Measurements from ENCODE around the gene SLC7A1.

Gene SLC7A1

GRCh38 chr13:29529754-29530153 is 65.7 kb downstream of the SLC7A1 start:
- WGBS, 2 donors (ENCODE audit: extremely low coverage in 2 of 2, insufficient read length in 2 of 2, insufficient replicate concordance in 1 of 2): no CpG with 5 or more reads among the region's 5 CpGs
- Histone ChIP-seq H3K27ac (replicated peaks; ENCODE audit: low read length) (no peak overlapping the region), H2BK120ac (ENCODE audit: low read depth, low read length) (no peak overlapping the region), H3K9me3 (replicated peaks in 1 of 2; ENCODE audit: control insufficient read depth in 2 of 2, insufficient read depth in 1 of 2, low read depth in 1 of 2, low read length in 2 of 2) (no peaks in the 10 kb centered on the region), H2BK12ac (ENCODE audit: low read length) (no peak overlapping the region), H3K36me3 (replicated peaks in 1 of 2; ENCODE audit: control insufficient read depth in 2 of 2, insufficient read depth in 2 of 2, low read length in 2 of 2) (peaks cover 16 to 82% of the 10 kb centered on the region in 2 donors), H3K4me2 (ENCODE audit: insufficient read depth, low read length, poor library complexity, severe bottlenecking) (no peak overlapping the region), H2BK15ac (ENCODE audit: low read length) (no peak overlapping the region), H3K27me3 (ENCODE audit: control insufficient read depth in 3 of 3, insufficient read depth in 3 of 3, low read depth in 1 of 3, low read length in 3 of 3) (no peaks in the 10 kb centered on the region), H3K23ac (ENCODE audit: low read depth, low read length, poor library complexity) (no peak overlapping the region), H2BK5ac (ENCODE audit: low read length) (no peak overlapping the region), H3K4me3 (ENCODE audit: low read length in 2 of 2) (no peak overlapping the region), H3K4ac (ENCODE audit: low read length) (no peak overlapping the region), H3K14ac (ENCODE audit: low read length) (no peak overlapping the region), H3K79me1 (ENCODE audit: low read depth, low read length) (peaks cover 3% of the 10 kb centered on the region), H3K4me1 (ENCODE audit: control insufficient read depth in 2 of 2, insufficient read depth in 1 of 2, low read depth in 1 of 2, low read length in 2 of 2) (peaks cover 0 to 3% of the 10 kb centered on the region in 2 donors), H2AFZ (ENCODE audit: low read length) (no peak overlapping the region), H4K91ac (ENCODE audit: low read depth, low read length, poor library complexity) (no peak overlapping the region), H4K8ac (ENCODE audit: low read depth, low read length) (no peak overlapping the region), H3K18ac (ENCODE audit: low read length) (no peak overlapping the region), H3K9ac (ENCODE audit: low read depth, low read length, poor library complexity) (no peak overlapping the region), H2AK5ac (ENCODE audit: low read depth, low read length) (no peak overlapping the region)
- DNase-seq (ENCODE audit: low spot score): no peak

- no peak overlapping the region for H3K9ac ChIP-seq (ENCODE audit: low read depth, low read length, poor library complexity)
- no CpG with 5 or more reads among the region's 5 CpGs for WGBS, 2 donors (ENCODE audit: extremely low coverage in 2 of 2, insufficient read length in 2 of 2, insufficient replicate concordance in 1 of 2)
- H4K91ac ChIP-seq (ENCODE audit: low read depth, low read length, poor library complexity): no peak overlapping the region
- no peak overlapping the region for H3K18ac ChIP-seq (ENCODE audit: low read length)
- no peaks in the 10 kb centered on the region for H3K79me1 ChIP-seq (ENCODE audit: low read depth, low read length)
- no peaks in the 10 kb centered on the region for H3K9me3 ChIP-seq (replicated peaks in 1 of 2; ENCODE audit: control insufficient read depth in 2 of 2, insufficient read depth in 1 of 2, low read depth in 1 of 2, low read length in 2 of 2)
- H3K4me2 ChIP-seq (ENCODE audit: insufficient read depth, low read length, poor library complexity, severe bottlenecking): no peak overlapping the region
- no peak overlapping the region for H2BK5ac ChIP-seq (ENCODE audit: low read length)
- H3K4me1 ChIP-seq (ENCODE audit: control insufficient read depth in 2 of 2, insufficient read depth in 1 of 2, low read depth in 1 of 2, low read length in 2 of 2): peaks cover 0 to 3% of the 10 kb centered on the region in 2 donors
- no peaks in the 10 kb centered on the region for H3K27me3 ChIP-seq (ENCODE audit: control insufficient read depth in 3 of 3, insufficient read depth in 3 of 3, low read depth in 1 of 3, low read length in 3 of 3)
- no peak overlapping the region for H2BK120ac ChIP-seq (ENCODE audit: low read depth, low read length)
- H3K23ac ChIP-seq (ENCODE audit: low read depth, low read length, poor library complexity): no peak overlapping the region
- no peak overlapping the region for H2AFZ ChIP-seq (ENCODE audit: low read length)
- no peak overlapping the region for H3K4ac ChIP-seq (ENCODE audit: low read length)
- no peak overlapping the region for H2BK12ac ChIP-seq (ENCODE audit: low read length)
- DNase-seq (ENCODE audit: low spot score): no peak
- H3K4me3 ChIP-seq (ENCODE audit: low read length in 2 of 2): no peak overlapping the region
- no peak overlapping the region for H2BK15ac ChIP-seq (ENCODE audit: low read length)
- no peak overlapping the region for H3K14ac ChIP-seq (ENCODE audit: low read length)
- H4K8ac ChIP-seq (ENCODE audit: low read depth, low read length): no peak overlapping the region
- no peak overlapping the region for H3K27ac ChIP-seq (replicated peaks; ENCODE audit: low read length)
- no peak overlapping the region for H2AK5ac ChIP-seq (ENCODE audit: low read depth, low read length)
- H3K36me3 ChIP-seq (replicated peaks in 1 of 2; ENCODE audit: control insufficient read depth in 2 of 2, insufficient read depth in 2 of 2, low read length in 2 of 2): peaks cover 24 to 83% of the 10 kb centered on the region in 2 donors
These were observed 67.6 kb downstream of the SLC7A1 start for GRCh38 chr13:29527916-29528315.

- Histone ChIP-seq H3K23ac (ENCODE audit: low read depth, low read length, poor library complexity) (no peak overlapping the region), H2BK120ac (ENCODE audit: low read depth, low read length) (no peak overlapping the region), H3K36me3 (replicated peaks in 1 of 2; ENCODE audit: control insufficient read depth in 2 of 2, insufficient read depth in 2 of 2, low read length in 2 of 2) (peaks cover 26 to 83% of the 10 kb centered on the region in 2 donors), H3K79me1 (ENCODE audit: low read depth, low read length) (no peaks in the 10 kb centered on the region), H2AFZ (ENCODE audit: low read length) (no peak overlapping the region), H3K27ac (replicated peaks; ENCODE audit: low read length) (no peak overlapping the region), H3K4ac (ENCODE audit: low read length) (no peak overlapping the region), H3K4me2 (ENCODE audit: insufficient read depth, low read length, poor library complexity, severe bottlenecking) (no peak overlapping the region), H2BK5ac (ENCODE audit: low read length) (no peak overlapping the region), H2AK5ac (ENCODE audit: low read depth, low read length) (no peak overlapping the region), H2BK15ac (ENCODE audit: low read length) (no peak overlapping the region), H2BK12ac (ENCODE audit: low read length) (no peak overlapping the region), H3K4me1 (ENCODE audit: control insufficient read depth in 2 of 2, insufficient read depth in 1 of 2, low read depth in 1 of 2, low read length in 2 of 2) (peaks cover 0 to 3% of the 10 kb centered on the region in 2 donors), H3K14ac (ENCODE audit: low read length) (no peak overlapping the region), H3K9me3 (replicated peaks in 1 of 2; ENCODE audit: control insufficient read depth in 2 of 2, insufficient read depth in 1 of 2, low read depth in 1 of 2, low read length in 2 of 2) (no peaks in the 10 kb centered on the region), H3K27me3 (ENCODE audit: control insufficient read depth in 3 of 3, insufficient read depth in 3 of 3, low read depth in 1 of 3, low read length in 3 of 3) (no peaks in the 10 kb centered on the region), H3K4me3 (ENCODE audit: low read length in 2 of 2) (no peak overlapping the region), H3K9ac (ENCODE audit: low read depth, low read length, poor library complexity) (no peak overlapping the region), H3K18ac (ENCODE audit: low read length) (no peak overlapping the region), H4K8ac (ENCODE audit: low read depth, low read length) (no peak overlapping the region), H4K91ac (ENCODE audit: low read depth, low read length, poor library complexity) (no peak overlapping the region)
- no CpG with 5 or more reads among the region's 8 CpGs for WGBS, 2 donors (ENCODE audit: extremely low coverage in 2 of 2, insufficient read length in 2 of 2, insufficient replicate concordance in 1 of 2)
- DNase-seq (ENCODE audit: low spot score): no peak
These were observed 68.0 kb downstream of the SLC7A1 start for GRCh38 chr13:29527511-29527910.

- no peak overlapping the region for H3K9ac ChIP-seq (ENCODE audit: low read depth, low read length, poor library complexity)
- H4K91ac ChIP-seq (ENCODE audit: low read depth, low read length, poor library complexity): no peak overlapping the region
- no peaks in the 10 kb centered on the region for H3K9me3 ChIP-seq (replicated peaks in 1 of 2; ENCODE audit: control insufficient read depth in 2 of 2, insufficient read depth in 1 of 2, low read depth in 1 of 2, low read length in 2 of 2)
- no peak overlapping the region for H3K23ac ChIP-seq (ENCODE audit: low read depth, low read length, poor library complexity)
- H2BK120ac ChIP-seq (ENCODE audit: low read depth, low read length): no peak overlapping the region
- H3K4ac ChIP-seq (ENCODE audit: low read length): no peak overlapping the region
- H3K18ac ChIP-seq (ENCODE audit: low read length): no peak overlapping the region
- peaks cover 28 to 83% of the 10 kb centered on the region in 2 donors for H3K36me3 ChIP-seq (replicated peaks in 1 of 2; ENCODE audit: control insufficient read depth in 2 of 2, insufficient read depth in 2 of 2, low read length in 2 of 2)
- H2BK5ac ChIP-seq (ENCODE audit: low read length): no peak overlapping the region
- no peak overlapping the region for H3K14ac ChIP-seq (ENCODE audit: low read length)
- H3K4me2 ChIP-seq (ENCODE audit: insufficient read depth, low read length, poor library complexity, severe bottlenecking): no peak overlapping the region
- no peaks in the 10 kb centered on the region for H3K79me1 ChIP-seq (ENCODE audit: low read depth, low read length)
- H2AK5ac ChIP-seq (ENCODE audit: low read depth, low read length): no peak overlapping the region
- H3K4me3 ChIP-seq (ENCODE audit: low read length in 2 of 2): no peak overlapping the region
- no peak overlapping the region for H2AFZ ChIP-seq (ENCODE audit: low read length)
- peaks cover 0 to 4% of the 10 kb centered on the region in 2 donors for H3K4me1 ChIP-seq (ENCODE audit: control insufficient read depth in 2 of 2, insufficient read depth in 1 of 2, low read depth in 1 of 2, low read length in 2 of 2)
- no peak overlapping the region for H3K27ac ChIP-seq (replicated peaks; ENCODE audit: low read length)
- DNase-seq (ENCODE audit: low spot score): no peak
- H3K27me3 ChIP-seq (ENCODE audit: control insufficient read depth in 3 of 3, insufficient read depth in 3 of 3, low read depth in 1 of 3, low read length in 3 of 3): no peaks in the 10 kb centered on the region
- no peak overlapping the region for H2BK15ac ChIP-seq (ENCODE audit: low read length)
- no CpG with 5 or more reads among the region's 14 CpGs for WGBS, 2 donors (ENCODE audit: extremely low coverage in 2 of 2, insufficient read length in 2 of 2, insufficient replicate concordance in 1 of 2)
- H2BK12ac ChIP-seq (ENCODE audit: low read length): no peak overlapping the region
- H4K8ac ChIP-seq (ENCODE audit: low read depth, low read length): no peak overlapping the region
These were observed 68.7 kb downstream of the SLC7A1 start for GRCh38 chr13:29526741-29527140.
